ENCODE data around the gene REXO1. TPM values are rescaled to one million over a fixed set of nuclear protein-coding genes. Genes with fewer than 3 reads are reported as not detected.

REXO1 gene
- total RNA-seq, 1 donor from 2014 or later = 17.7 TPM

DNA sequence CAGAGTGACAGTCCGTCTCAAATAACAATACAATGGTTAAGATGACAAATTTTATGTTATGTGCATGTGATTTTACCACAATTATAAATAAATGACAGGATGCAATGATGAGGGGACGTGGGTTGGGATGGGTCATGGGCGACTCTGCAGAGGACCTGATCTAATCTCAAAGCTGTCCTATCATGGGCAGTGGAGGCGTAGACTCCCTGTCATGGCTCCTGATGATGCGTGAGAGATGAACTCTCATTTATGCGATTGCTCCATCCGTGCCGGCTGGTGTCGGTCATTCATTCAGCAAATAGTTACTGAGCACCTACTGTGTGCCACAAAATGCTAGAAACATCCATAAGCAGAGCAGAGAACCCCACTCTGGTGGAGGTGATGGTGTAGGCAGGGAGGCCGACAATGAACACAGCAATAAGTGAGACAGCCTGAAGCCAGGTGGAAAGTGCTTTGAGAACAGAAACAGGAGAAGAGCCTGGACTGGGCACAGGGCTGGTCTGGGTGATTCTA lies 1.7 kb upstream of the REXO1 start:
- H3K27me3 ChIP-seq (ENCODE audit: low read depth) = no peaks in the 10 kb centered on the region
- no peaks in the 10 kb centered on the region for H3K9me3 ChIP-seq (replicated peaks)
- H3K4me1 ChIP-seq = peaks cover 65% of the 10 kb centered on the region
- no peak overlapping the region for H3K27ac ChIP-seq (replicated peaks)
- no peak for DNase-seq
- peaks cover 4% of the 10 kb centered on the region for H3K36me3 ChIP-seq
- TF ChIP-seq CTCF (IDR thresholded peaks at IDR 0.05; ENCODE audit: borderline replicate concordance) = no peak
- intact Hi-C loops (cut with micrococcal nuclease) = no loop called here
- H3K4me3 ChIP-seq = no peak overlapping the region

DNA sequence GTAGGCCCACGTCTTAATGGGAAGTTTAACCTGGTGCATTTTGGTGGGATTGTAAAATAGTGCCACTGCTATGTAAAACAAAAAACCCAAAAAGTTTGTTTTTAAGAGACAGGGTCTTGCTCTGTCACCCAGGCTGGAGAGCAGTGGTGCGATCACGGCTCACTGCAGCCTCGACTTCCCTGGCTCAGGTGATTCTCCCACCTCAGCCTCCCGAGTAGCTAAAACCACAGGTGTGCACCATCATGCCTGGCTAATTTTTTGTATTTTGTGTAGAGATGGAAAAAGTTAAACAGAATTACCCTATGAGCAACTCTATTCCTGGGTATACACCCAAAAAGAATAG lies 820 bp upstream of the REXO1 start:
- Histone ChIP-seq H3K9me3 (replicated peaks) (no peaks in the 10 kb centered on the region), H3K27ac (replicated peaks) (peak overlapping the region; percentile 99), H3K4me1 (peaks cover 65% of the 10 kb centered on the region), H3K4me3 (no peak overlapping the region), H3K27me3 (ENCODE audit: low read depth) (no peaks in the 10 kb centered on the region), H3K36me3 (peaks cover 6% of the 10 kb centered on the region)
- intact Hi-C loops (cut with micrococcal nuclease) = no loop called here
- no peak for DNase-seq
- no peak for TF ChIP-seq CTCF (IDR thresholded peaks at IDR 0.05; ENCODE audit: borderline replicate concordance)

DNA sequence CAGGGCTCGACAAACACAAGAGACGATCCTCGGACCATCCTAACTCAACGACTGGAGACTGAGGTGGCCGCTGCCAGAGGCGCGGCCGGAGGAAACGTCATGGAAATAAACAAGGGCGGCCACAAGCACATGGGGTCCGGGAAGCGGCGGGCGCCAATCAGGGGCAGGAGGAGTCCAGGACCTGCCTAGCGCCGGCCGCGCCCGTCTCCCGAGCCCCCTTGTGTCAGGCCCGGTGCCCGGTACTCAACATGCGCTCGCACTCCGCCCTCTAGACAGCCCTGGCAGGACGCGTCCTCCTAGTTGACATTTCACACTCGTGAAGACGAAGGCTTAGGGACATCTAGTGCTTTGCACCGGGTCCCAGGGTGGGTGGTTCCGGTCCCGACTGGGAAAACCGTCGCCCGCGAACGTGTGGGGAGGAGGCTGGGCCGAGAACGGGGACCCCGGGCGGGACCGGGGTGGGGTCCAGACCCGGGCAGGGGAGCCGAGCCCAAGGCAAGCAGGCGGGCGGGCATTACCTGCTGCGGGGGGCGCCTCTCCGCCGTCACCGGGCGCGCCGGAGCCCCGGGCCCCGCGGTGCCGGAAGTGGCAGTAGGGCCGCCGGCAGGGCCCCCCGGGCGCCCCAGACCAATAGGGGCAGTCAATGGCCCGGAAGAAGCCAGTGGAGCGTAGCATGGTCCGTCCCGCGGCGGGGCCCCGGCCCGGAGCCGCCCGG lies 442 bp downstream of the REXO1 start:
- H3K4me3 ChIP-seq = peak overlapping the region; percentile 100
- DNase-seq = no peak
- H3K4me1 ChIP-seq = peaks cover 66% of the 10 kb centered on the region
- no peaks in the 10 kb centered on the region for H3K9me3 ChIP-seq (replicated peaks)
- no peaks in the 10 kb centered on the region for H3K27me3 ChIP-seq (ENCODE audit: low read depth)
- intact Hi-C loops (cut with micrococcal nuclease) = no loop called here
- peak overlapping the region; percentile 99 for H3K27ac ChIP-seq (replicated peaks)
- peaks cover 6% of the 10 kb centered on the region for H3K36me3 ChIP-seq
- no peak for TF ChIP-seq CTCF (IDR thresholded peaks at IDR 0.05; ENCODE audit: borderline replicate concordance)

DNA sequence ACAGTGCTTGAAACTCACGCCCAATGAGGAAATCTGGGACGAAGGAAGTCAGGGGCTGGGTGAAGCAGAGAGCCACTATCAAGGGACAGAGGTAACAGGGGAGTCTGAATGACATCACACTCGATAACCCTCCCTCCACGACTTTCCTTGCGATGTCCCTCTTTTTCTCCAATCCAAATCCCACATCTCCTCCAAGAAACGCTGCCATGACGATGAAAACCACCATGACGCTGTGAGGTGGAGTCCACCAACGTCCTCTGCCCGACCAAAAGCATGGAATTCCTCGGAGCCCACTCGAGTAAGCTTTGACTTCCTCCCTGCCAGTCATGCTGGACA lies 967 bp downstream of the REXO1 start:
- Histone ChIP-seq H3K36me3 (peaks cover 6% of the 10 kb centered on the region), H3K27me3 (ENCODE audit: low read depth) (no peaks in the 10 kb centered on the region), H3K9me3 (replicated peaks) (no peaks in the 10 kb centered on the region), H3K4me3 (peak overlapping the region; percentile 100), H3K27ac (replicated peaks) (peak overlapping the region; percentile 99), H3K4me1 (peaks cover 66% of the 10 kb centered on the region)
- TF ChIP-seq CTCF (IDR thresholded peaks at IDR 0.05; ENCODE audit: borderline replicate concordance) = no peak
- no peak for DNase-seq
- intact Hi-C loops (cut with micrococcal nuclease) = no loop called here

- H3K4me3 ChIP-seq = peak overlapping the region; percentile 100
- no peak for TF ChIP-seq CTCF (IDR thresholded peaks at IDR 0.05; ENCODE audit: borderline replicate concordance)
- no peaks in the 10 kb centered on the region for H3K27me3 ChIP-seq (ENCODE audit: low read depth)
- no peak for DNase-seq
- peak overlapping the region; percentile 99 for H3K27ac ChIP-seq (replicated peaks)
- intact Hi-C loops (cut with micrococcal nuclease) = no loop called here
- no peaks in the 10 kb centered on the region for H3K9me3 ChIP-seq (replicated peaks)
- peaks cover 66% of the 10 kb centered on the region for H3K4me1 ChIP-seq
- H3K36me3 ChIP-seq = peaks cover 6% of the 10 kb centered on the region
Measured at GRCh38 chr19:1846517-1847204, 1.6 kb downstream of the REXO1 start.
